ENCODE results near the gene CD300A. TPM values are rescaled to one million over a fixed set of nuclear protein-coding genes. Genes with fewer than 3 reads are reported as not detected.
A peak's percentile ranks its signal among the peaks of the same experiment; 100 is the strongest.

Gene CD300A
- total RNA-seq, 1 donor from 2014 or later: 0.71 TPM

GRCh38 chr17:74457146-74457819 is 9.2 kb upstream of the CD300A start:
- no peak overlapping the region for H3K4me3 Mint-ChIP-seq
- CTCF ChIA-PET: interaction anchor here (0.6 to 6.6 kb wide), 21 partner anchors 9 to 322 kb away, joined by 3 to 100 read pairs (median 4); partner anchors contain the start of gene GPR142
- POLR2A ChIA-PET: interaction anchor here (0.9 to 1.8 kb wide), 3 partner anchors 78 to 89 kb away, joined by 3 to 13 read pairs (median 4); no protein-coding TSS in a partner anchor
- peaks cover 13% of the 10 kb centered on the region for H3K27me3 Mint-ChIP-seq
- no peaks in the 10 kb centered on the region for H3K9me3 Mint-ChIP-seq
- intact Hi-C loops (cut with micrococcal nuclease): loop anchor here (1.0 to 10.0 kb wide), 10 partner anchors 36 to 1022 kb away; partner anchors contain the start of gene RPL38
- peak; percentile 73 for DNase-seq
- TF ChIP-seq, protein P1, sequence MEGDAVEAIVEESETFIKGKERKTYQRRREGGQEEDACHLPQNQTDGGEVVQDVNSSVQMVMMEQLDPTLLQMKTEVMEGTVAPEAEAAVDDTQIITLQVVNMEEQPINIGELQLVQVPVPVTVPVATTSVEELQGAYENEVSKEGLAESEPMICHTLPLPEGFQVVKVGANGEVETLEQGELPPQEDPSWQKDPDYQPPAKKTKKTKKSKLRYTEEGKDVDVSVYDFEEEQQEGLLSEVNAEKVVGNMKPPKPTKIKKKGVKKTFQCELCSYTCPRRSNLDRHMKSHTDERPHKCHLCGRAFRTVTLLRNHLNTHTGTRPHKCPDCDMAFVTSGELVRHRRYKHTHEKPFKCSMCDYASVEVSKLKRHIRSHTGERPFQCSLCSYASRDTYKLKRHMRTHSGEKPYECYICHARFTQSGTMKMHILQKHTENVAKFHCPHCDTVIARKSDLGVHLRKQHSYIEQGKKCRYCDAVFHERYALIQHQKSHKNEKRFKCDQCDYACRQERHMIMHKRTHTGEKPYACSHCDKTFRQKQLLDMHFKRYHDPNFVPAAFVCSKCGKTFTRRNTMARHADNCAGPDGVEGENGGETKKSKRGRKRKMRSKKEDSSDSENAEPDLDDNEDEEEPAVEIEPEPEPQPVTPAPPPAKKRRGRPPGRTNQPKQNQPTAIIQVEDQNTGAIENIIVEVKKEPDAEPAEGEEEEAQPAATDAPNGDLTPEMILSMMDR (IDR thresholded peaks at IDR 0.05): no peak
- H3K36me3 Mint-ChIP-seq (ENCODE audit: low read depth): no peaks in the 10 kb centered on the region
- ATAC-seq (ENCODE audit: low read depth): peak; percentile 45
- H3K4me1 Mint-ChIP-seq: peaks cover 6% of the 10 kb centered on the region
- no peak overlapping the region for H3K27ac Mint-ChIP-seq

DNA sequence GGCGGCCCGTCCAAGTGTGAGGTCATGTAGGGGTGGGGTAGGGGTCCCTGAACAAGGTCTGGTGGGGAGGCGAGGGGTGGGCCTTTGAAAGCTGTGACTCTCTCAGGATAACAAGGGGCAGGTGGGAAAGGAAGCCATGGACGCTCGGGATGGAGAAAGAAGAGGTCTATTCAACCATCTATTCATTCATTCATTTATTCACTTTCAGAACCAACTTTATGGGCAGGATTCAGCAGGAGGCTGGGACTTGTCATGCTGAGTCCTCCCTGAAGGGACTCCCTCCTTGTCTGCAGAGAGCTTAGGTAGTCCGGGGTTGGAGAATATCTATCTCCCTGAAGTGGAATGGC is 8.6 kb upstream of the CD300A start:
- H3K27ac Mint-ChIP-seq: no peak overlapping the region
- no peak for DNase-seq
- CTCF ChIA-PET: interaction anchor here (0.9 to 6.6 kb wide), 14 partner anchors 9 to 247 kb away, joined by 3 to 100 read pairs (median 4); partner anchors contain the start of gene GPR142
- ATAC-seq (ENCODE audit: low read depth): no peak
- peaks cover 8% of the 10 kb centered on the region for H3K27me3 Mint-ChIP-seq
- intact Hi-C loops (cut with micrococcal nuclease): loop anchor here (1.0 to 10.0 kb wide), 10 partner anchors 36 to 1023 kb away; partner anchors contain the start of gene RPL38
- peaks cover 11% of the 10 kb centered on the region for H3K4me1 Mint-ChIP-seq
- POLR2A ChIA-PET: interaction anchor here (1.4 to 1.8 kb wide), 2 partner anchors 78 to 90 kb away, joined by 4 to 13 read pairs; no protein-coding TSS in a partner anchor
- no peaks in the 10 kb centered on the region for H3K36me3 Mint-ChIP-seq (ENCODE audit: low read depth)
- TF ChIP-seq, protein P1 (IDR thresholded peaks at IDR 0.05): no peak
- H3K4me3 Mint-ChIP-seq: no peak overlapping the region
- no peaks in the 10 kb centered on the region for H3K9me3 Mint-ChIP-seq

- H3K27ac Mint-ChIP-seq: no peak overlapping the region
- no peak for ATAC-seq (ENCODE audit: low read depth)
- no peak overlapping the region for H3K4me3 Mint-ChIP-seq
- no peak for DNase-seq
- intact Hi-C loops (cut with micrococcal nuclease): loop anchor here (5.0 to 10.0 kb wide), 2 partner anchors 143 to 1024 kb away; no protein-coding TSS in a partner anchor
- ChIA-PET CTCF (interaction anchor here (0.9 to 6.6 kb wide), 5 partner anchors 11 to 90 kb away, joined by 3 to 100 read pairs (median 11); partner anchors contain the start of gene GPR142), POLR2A (no interaction called here)
- H3K27me3 Mint-ChIP-seq: peaks cover 6% of the 10 kb centered on the region
- H3K9me3 Mint-ChIP-seq: no peaks in the 10 kb centered on the region
- no peaks in the 10 kb centered on the region for H3K36me3 Mint-ChIP-seq (ENCODE audit: low read depth)
- H3K4me1 Mint-ChIP-seq: peaks cover 21% of the 10 kb centered on the region
- TF ChIP-seq, protein P1 (IDR thresholded peaks at IDR 0.05): no peak
Measured at GRCh38 chr17:74458835-74459234, 7.6 kb upstream of the CD300A start.

DNA sequence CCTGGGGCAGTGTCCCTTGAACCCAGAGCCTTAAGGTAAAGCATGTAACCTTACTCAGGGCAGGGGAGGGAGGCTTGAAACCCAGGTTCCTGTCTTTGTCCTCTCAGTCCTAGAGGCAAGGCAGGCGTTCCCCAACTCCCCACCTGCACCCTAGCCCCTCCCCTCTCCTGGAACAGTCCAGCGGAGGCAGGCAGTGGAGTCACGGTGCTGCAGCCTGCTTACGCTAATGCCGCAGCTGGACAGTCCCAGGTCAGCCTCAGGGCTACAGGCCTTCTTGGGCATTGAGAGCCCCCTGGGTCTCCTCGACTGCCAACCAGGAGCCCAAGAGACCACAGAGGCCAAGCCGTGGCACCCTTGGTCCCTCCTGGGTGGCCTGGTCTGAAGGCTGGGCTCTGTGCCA is 6.8 kb upstream of the CD300A start:
- DNase-seq: no peak
- intact Hi-C loops (cut with micrococcal nuclease): loop anchor here (5.0 to 10.0 kb wide), 2 partner anchors 143 to 1025 kb away; no protein-coding TSS in a partner anchor
- TF ChIP-seq, protein P1 (IDR thresholded peaks at IDR 0.05): no peak
- Mint-ChIP-seq H3K27me3 (peaks cover 6% of the 10 kb centered on the region), H3K4me3 (no peak overlapping the region), H3K9me3 (no peaks in the 10 kb centered on the region), H3K27ac (no peak overlapping the region), H3K4me1 (peaks cover 20% of the 10 kb centered on the region), H3K36me3 (ENCODE audit: low read depth) (no peaks in the 10 kb centered on the region)
- ChIA-PET POLR2A (no interaction called here), CTCF (interaction anchor here (1.4 to 6.6 kb wide), 3 partner anchors 80 to 90 kb away, joined by 3 to 100 read pairs (median 55); partner anchors contain the start of gene GPR142)
- no peak for ATAC-seq (ENCODE audit: low read depth)

- no peak for DNase-seq
- Mint-ChIP-seq H3K9me3 (no peaks in the 10 kb centered on the region), H3K27ac (no peak overlapping the region), H3K36me3 (ENCODE audit: low read depth) (no peaks in the 10 kb centered on the region), H3K27me3 (peaks cover 6% of the 10 kb centered on the region), H3K4me1 (peaks cover 19% of the 10 kb centered on the region), H3K4me3 (no peak overlapping the region)
- ATAC-seq (ENCODE audit: low read depth): no peak
- intact Hi-C loops (cut with micrococcal nuclease): no loop called here
- ChIA-PET CTCF (interaction anchor here (0.6 to 6.6 kb wide), 3 partner anchors 72 to 91 kb away, joined by 3 to 100 read pairs (median 55); partner anchors contain the start of gene GPR142), POLR2A (no interaction called here)
- TF ChIP-seq, protein P1 (IDR thresholded peaks at IDR 0.05): no peak
Measured at GRCh38 chr17:74460241-74460640, 6.2 kb upstream of the CD300A start.
